Suprapubic skin (tissue), 4 donors: ENCODE measurements around the gene PYGO2. TPM values are rescaled to one million over a fixed set of nuclear protein-coding genes. Genes with fewer than 3 reads are reported as not detected.

Experiments
- DNase-seq, 2 donors: peaks; one replicate each; pipeline ENCODE4 v3.0.0-alpha.2; 2019; ENCODE audit warnings: low spot score in 2 of 2
- H3K27ac ChIP-seq: fragments of 200-600 bp; sonication (generic); one replicate; pipeline ENCODE4 v1.5.1; 2019
- H3K27me3 ChIP-seq: fragments of 200-600 bp; sonication (generic); one replicate; pipeline ENCODE4 v1.5.1; 2019
- H3K36me3 ChIP-seq: fragments of 200-600 bp; sonication (generic); one replicate; pipeline ENCODE4 v1.5.1; 2019
- H3K4me1 ChIP-seq: fragments of 200-600 bp; sonication (generic); one replicate; pipeline ENCODE4 v1.5.1; 2019
- H3K4me3 ChIP-seq: fragments of 200-600 bp; sonication (generic); one replicate; pipeline ENCODE4 v1.5.1; 2019; ENCODE audit warnings: mild to moderate bottlenecking
- H3K9me3 ChIP-seq: fragments of 200-600 bp; sonication (generic); one replicate; pipeline ENCODE4 v1.5.1; 2019
- EP300 ChIP-seq: sonication (generic); formaldehyde crosslinking; IDR thresholded peaks from one replicate; pipeline ENCODE4 v1.6.1; 2017; ENCODE audit warnings: antibody characterized with exemption
- POLR2A ChIP-seq, 2 donors: fragments of 450-650 bp; IDR thresholded peaks; one replicate each; pipeline ENCODE4 v1.6.1; 2017; ENCODE audit warnings: antibody characterized with exemption in 2 of 2, mild to moderate bottlenecking in 2 of 2, moderate library complexity in 2 of 2
- POLR2AphosphoS5 ChIP-seq, 3 donors: sonication (generic); formaldehyde crosslinking; IDR thresholded peaks; one replicate each; pipeline ENCODE4 v1.6.1; 2017; ENCODE audit warnings: antibody characterized with exemption in 3 of 3
- WGBS: methylation state at CpG from one replicate; pipeline ENCODE4 v1.1.5; 2018; 5-methylcytosine and 5-hydroxymethylcytosine counted together
- total RNA-seq, 4 donors: library from RNA; depleted of rRNA; stranded (reverse); fragments of >200 nt; gene quantifications; one replicate each; pipeline ENCODE4 v1.1.0, GENCODE V29; 2016
- TF ChIP-seq, protein P1 (sequence below), 2 donors: fragments of 200-600 bp in 1 of 2; fragments of 450-650 bp in 1 of 2; sonication (generic) in 1 of 2; IDR thresholded peaks; one replicate each; pipeline ENCODE4 v1.5.1; 2016 to 2019; ENCODE audit warnings: antibody characterized with exemption in 2 of 2, mild to moderate bottlenecking in 1 of 2, moderate library complexity in 1 of 2

Gene PYGO2
- total RNA-seq, 4 donors from 2014 or later = 34.2 to 46.7 (median 35.3) TPM

DNA sequence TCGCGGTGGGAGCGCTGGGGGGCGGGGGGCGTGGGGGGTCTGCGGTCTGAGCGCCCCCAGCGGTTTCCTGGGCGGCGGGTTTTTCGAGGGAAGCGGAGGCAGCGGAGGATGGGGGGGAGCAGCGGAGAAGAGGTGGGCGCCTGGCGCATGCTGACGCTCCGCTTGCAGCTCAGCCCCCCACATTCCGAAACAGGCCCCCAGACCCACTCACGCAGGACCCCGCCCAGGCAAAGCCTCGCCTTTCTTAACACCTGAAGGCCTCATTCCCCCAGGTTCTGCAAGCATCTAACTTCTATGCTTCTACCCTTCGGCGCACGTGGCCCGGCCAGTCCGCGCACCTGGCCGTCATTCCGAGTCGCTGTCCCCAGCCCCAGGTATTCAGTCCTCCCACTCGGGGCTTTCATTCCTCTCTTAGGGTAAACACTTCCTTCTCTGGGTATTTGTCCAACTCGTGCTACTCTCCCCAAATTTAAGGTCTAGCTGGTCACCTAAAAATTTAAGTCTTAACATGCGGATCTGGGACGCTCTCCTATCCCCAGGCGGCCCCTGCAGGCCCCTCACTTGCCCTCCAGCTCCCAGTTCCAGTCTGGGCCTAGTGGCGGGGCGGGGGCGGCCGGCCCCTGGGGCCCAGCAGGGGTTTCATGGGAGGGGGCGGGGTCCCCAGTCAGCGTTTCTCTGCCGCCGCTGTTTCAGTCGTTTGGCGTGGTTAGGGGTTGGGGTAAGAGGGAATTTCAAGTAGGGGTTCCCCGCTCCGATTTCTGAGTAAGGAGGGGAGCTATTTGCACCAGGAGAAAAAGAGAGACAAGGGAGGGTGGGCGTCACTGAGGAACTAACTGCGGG, 38.2 kb upstream of the PYGO2 start:
- H3K9me3 ChIP-seq = no peaks in the 10 kb centered on the region
- peak overlapping the region; percentile 96 for H3K27ac ChIP-seq
- H3K36me3 ChIP-seq = no peaks in the 10 kb centered on the region
- 3% methylated on average over 34 of the region's 50 CpGs for WGBS
- H3K4me1 ChIP-seq = peaks cover 43% of the 10 kb centered on the region
- peak overlapping the region; percentile 97 for H3K4me3 ChIP-seq
- DNase-seq = peak in 1 of 2 donors; percentile 68
- TF ChIP-seq POLR2A (IDR thresholded peaks at IDR 0.05) = no peak
- TF ChIP-seq, protein P1, sequence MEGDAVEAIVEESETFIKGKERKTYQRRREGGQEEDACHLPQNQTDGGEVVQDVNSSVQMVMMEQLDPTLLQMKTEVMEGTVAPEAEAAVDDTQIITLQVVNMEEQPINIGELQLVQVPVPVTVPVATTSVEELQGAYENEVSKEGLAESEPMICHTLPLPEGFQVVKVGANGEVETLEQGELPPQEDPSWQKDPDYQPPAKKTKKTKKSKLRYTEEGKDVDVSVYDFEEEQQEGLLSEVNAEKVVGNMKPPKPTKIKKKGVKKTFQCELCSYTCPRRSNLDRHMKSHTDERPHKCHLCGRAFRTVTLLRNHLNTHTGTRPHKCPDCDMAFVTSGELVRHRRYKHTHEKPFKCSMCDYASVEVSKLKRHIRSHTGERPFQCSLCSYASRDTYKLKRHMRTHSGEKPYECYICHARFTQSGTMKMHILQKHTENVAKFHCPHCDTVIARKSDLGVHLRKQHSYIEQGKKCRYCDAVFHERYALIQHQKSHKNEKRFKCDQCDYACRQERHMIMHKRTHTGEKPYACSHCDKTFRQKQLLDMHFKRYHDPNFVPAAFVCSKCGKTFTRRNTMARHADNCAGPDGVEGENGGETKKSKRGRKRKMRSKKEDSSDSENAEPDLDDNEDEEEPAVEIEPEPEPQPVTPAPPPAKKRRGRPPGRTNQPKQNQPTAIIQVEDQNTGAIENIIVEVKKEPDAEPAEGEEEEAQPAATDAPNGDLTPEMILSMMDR (IDR thresholded peaks at IDR 0.05) = no peak
- TF ChIP-seq EP300 = no peak
- TF ChIP-seq POLR2AphosphoS5 (IDR thresholded peaks at IDR 0.05) = no peak
- no peaks in the 10 kb centered on the region for H3K27me3 ChIP-seq

DNA sequence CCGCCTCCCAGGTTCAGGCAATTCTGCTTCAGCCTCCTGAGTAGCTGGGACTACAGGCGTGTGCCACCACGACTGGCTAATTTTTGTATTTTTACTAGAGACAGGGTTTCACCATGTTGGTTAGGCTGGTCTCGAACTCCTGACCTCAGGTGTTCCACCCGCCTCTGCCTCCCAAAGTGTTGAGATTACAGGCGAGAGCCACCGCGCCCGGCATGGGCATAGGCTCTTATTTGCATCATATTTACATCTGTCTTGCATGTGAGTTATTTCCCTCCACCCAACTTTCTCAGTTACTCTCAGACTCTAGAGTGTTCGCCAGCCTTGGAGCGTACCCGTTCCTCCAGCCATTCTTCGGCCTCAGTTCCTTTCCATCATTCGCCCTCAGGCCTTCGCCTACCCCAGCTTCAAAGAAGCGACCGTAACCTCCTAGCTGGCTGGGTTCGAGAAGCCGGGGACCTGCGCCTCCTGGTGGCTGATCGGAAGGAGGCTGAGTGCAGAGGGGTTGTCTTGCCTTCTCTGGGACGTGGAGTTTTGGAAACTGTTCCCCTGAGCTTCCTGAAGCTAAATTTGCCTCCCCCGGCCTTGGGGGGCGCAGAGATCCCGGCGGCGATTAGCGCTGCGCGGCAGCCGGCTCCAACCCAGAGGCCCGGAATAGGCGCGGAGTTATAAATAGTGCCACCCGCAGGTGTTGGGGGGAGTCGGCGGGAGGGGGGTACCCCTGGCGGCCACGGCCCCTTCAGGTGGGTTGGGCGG, 37.4 kb upstream of the PYGO2 start:
- Histone ChIP-seq H3K27ac (peak overlapping the region; percentile 96), H3K4me3 (peak overlapping the region; percentile 97), H3K9me3 (no peaks in the 10 kb centered on the region), H3K36me3 (no peaks in the 10 kb centered on the region), H3K27me3 (no peaks in the 10 kb centered on the region), H3K4me1 (peaks cover 36% of the 10 kb centered on the region)
- WGBS = 10% methylated on average over 30 of the region's 40 CpGs
- TF ChIP-seq, protein P1 (IDR thresholded peaks at IDR 0.05) = peak; percentile 72 to 76
- TF ChIP-seq POLR2A (IDR thresholded peaks at IDR 0.05) = no peak
- peak; percentile 76 to 82 for DNase-seq

DNA sequence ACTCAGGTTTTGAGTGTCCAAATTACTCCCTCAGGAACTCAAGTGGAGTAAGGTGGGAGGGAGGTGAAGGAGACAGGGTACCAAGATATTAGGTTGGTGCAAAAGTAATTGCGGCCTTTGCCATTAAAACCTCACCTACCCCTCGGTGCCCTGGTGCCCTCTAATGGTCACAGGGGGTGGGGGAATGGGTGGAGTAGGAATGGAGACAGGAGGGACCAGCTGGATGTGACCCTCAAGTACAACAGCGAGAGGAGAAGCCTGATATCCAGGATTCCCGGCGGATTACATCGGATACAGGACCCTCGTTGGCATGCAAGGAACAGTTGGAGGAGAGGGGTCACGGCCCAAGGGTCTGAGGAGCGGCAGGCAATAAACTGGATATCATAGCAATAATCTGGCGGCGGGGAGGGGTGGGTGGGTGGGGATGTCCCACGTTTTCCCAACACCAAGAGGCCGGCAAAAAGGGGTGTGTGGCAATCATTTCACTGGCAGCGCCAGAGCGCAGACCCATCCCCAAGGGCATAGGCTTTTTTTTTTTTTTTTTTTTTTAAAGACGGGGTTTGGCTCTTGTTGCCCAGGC, 36.7 kb upstream of the PYGO2 start:
- Histone ChIP-seq H3K9me3 (no peaks in the 10 kb centered on the region), H3K4me3 (no peak overlapping the region), H3K4me1 (peaks cover 32% of the 10 kb centered on the region), H3K27me3 (no peaks in the 10 kb centered on the region), H3K36me3 (no peaks in the 10 kb centered on the region), H3K27ac (no peak overlapping the region)
- peak in 1 of 2 donors; percentile 67 for DNase-seq
- WGBS = 74% methylated on average over 16 of the region's 16 CpGs
- no peak for TF ChIP-seq EP300
- no peak for TF ChIP-seq POLR2AphosphoS5 (IDR thresholded peaks at IDR 0.05)
- no peak for TF ChIP-seq POLR2A (IDR thresholded peaks at IDR 0.05)
- TF ChIP-seq, protein P1 (IDR thresholded peaks at IDR 0.05) = no peak

DNA sequence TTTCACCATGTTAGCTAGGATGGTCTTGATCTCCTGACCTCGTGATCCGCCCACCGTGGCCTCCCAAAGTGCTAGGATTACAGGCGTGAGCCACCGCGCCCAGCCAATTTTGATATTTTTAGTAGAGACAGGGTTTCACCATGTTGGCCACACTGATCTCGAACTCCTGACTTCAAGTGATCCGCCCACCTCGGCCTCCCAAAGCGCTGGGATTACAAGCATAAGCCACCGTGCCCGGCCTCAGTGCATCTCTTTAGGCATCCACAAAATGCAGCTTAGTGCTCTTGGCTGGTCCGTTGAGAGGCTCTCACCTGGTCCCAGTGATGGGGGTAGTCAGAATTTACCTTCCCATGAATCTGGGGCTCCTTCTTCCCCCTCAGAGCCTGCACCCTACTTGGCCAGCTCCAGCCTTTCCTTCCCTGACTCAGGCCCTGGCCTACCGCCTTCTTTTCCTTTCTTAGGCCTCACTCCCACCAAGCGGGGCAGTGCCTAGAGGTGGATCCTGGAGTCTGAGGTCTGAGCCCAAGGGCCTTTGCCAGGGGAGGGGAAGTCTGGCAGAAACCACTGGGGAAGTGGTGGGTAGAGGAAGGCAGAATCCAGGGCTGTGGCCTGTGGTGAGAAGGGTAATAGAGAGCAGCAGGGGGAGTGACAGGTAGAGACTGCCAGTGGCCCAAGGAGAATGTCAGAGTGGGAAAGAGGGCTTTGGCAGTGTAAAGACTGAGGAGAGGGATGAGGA, 35.6 kb upstream of the PYGO2 start:
- peaks cover 32% of the 10 kb centered on the region for H3K4me1 ChIP-seq
- peak in 1 of 2 donors; percentile 48 for DNase-seq
- 83% methylated on average over 15 of the region's 15 CpGs for WGBS
- H3K27ac ChIP-seq = no peak overlapping the region
- H3K4me3 ChIP-seq = no peak overlapping the region
- no peaks in the 10 kb centered on the region for H3K9me3 ChIP-seq
- H3K27me3 ChIP-seq = no peaks in the 10 kb centered on the region
- TF ChIP-seq POLR2A (IDR thresholded peaks at IDR 0.05) (no peak), EP300 (no peak), POLR2AphosphoS5 (IDR thresholded peaks at IDR 0.05) (no peak)
- TF ChIP-seq, protein P1 (IDR thresholded peaks at IDR 0.05) = no peak
- H3K36me3 ChIP-seq = peaks cover 6% of the 10 kb centered on the region
